HepG2 (cell line): ENCODE measurements around the gene NRL. TPM values are rescaled to one million over a fixed set of nuclear protein-coding genes. Genes with fewer than 3 reads are reported as not detected.

Experiments
- ARID2 ChIP-seq: sonication (generic); formaldehyde crosslinking; IDR thresholded peaks from 2 replicates; pipeline ENCODE4 v1.8.1; 2022; ENCODE audit warnings: mild to moderate bottlenecking, missing genetic modification reagents, borderline replicate concordance
- CBFB ChIP-seq: sonication (generic); formaldehyde crosslinking; IDR thresholded peaks from 2 replicates; pipeline ENCODE4 v1.4.0; 2020; ENCODE audit warnings: missing genetic modification reagents
- CEBPB ChIP-seq: IDR thresholded peaks from 2 replicates; pipeline ENCODE4 v1.6.1; 2011; ENCODE audit warnings: low read depth, low read length, improper control_type of control experiment, borderline replicate concordance
- HMG20B ChIP-seq: conservative IDR thresholded peaks from 2 replicates; pipeline ENCODE4 v1.6.1; 2016; ENCODE audit warnings: missing genetic modification reagents, missing compliant biosample characterization
- KDM6A ChIP-seq: IDR thresholded peaks from 2 replicates; pipeline ENCODE4 v1.6.1; 2016; ENCODE audit warnings: low read depth
- MBNL3 ChIP-seq: fragments of 250-450 bp; sonication (Bioruptor Pico); conservative IDR thresholded peaks from 2 replicates; pipeline ENCODE4 v1.8.0; 2022; ENCODE audit warnings: mild to moderate bottlenecking, inconsistent platforms
- MED1 ChIP-seq: sonication (generic); formaldehyde crosslinking; IDR thresholded peaks from 2 replicates; pipeline ENCODE4 v1.4.0; 2020; ENCODE audit warnings: missing genetic modification reagents
- NR0B2 ChIP-seq: sonication (generic); formaldehyde crosslinking; IDR thresholded peaks from 2 replicates; pipeline ENCODE4 v1.4.0; 2020; ENCODE audit warnings: mild to moderate bottlenecking, missing genetic modification reagents
- RARA ChIP-seq: IDR thresholded peaks from 2 replicates; pipeline ENCODE4 v1.6.1; 2016; ENCODE audit warnings: missing genetic modification reagents, missing compliant biosample characterization
- SUZ12 ChIP-seq: fragments of 150-350 bp; IDR thresholded peaks from 2 replicates; pipeline ENCODE4 v1.6.1; 2014; ENCODE audit warnings: low read depth, low read length
- TARDBP ChIP-seq: sonication (generic); formaldehyde crosslinking; IDR thresholded peaks from 2 replicates; pipeline ENCODE4 v1.8.0; 2022; ENCODE audit warnings: mild to moderate bottlenecking, missing genetic modification reagents
- ZBTB14 ChIP-seq: sonication (generic); formaldehyde crosslinking; IDR thresholded peaks from 2 replicates; pipeline ENCODE4 v1.4.0; 2020; ENCODE audit warnings: missing genetic modification reagents
- ZBTB38 ChIP-seq: sonication (generic); formaldehyde crosslinking; IDR thresholded peaks from 2 replicates; pipeline ENCODE4 v1.5.1; 2020; ENCODE audit warnings: mild to moderate bottlenecking, missing genetic modification reagents
- ZBTB42 ChIP-seq: sonication (generic); formaldehyde crosslinking; IDR thresholded peaks from 2 replicates; pipeline ENCODE4 v1.5.0; 2020; ENCODE audit warnings: mild to moderate bottlenecking, missing genetic modification reagents
- ZBTB8A ChIP-seq: sonication (generic); formaldehyde crosslinking; IDR thresholded peaks from 2 replicates; pipeline ENCODE4 v1.4.0; 2020; ENCODE audit warnings: mild to moderate bottlenecking, low read depth, missing genetic modification reagents, borderline replicate concordance
- ZFP37 ChIP-seq: sonication (generic); formaldehyde crosslinking; IDR thresholded peaks from 2 replicates; pipeline ENCODE4 v1.4.0; 2020; ENCODE audit warnings: missing genetic modification reagents, borderline replicate concordance
- ZFY ChIP-seq: sonication (generic); formaldehyde crosslinking; IDR thresholded peaks from 2 replicates; pipeline ENCODE4 v1.4.0; 2020; ENCODE audit warnings: missing genetic modification reagents
- ZMYM4 ChIP-seq: sonication (generic); formaldehyde crosslinking; IDR thresholded peaks from 2 replicates; pipeline ENCODE4 v1.8.1; 2023; ENCODE audit warnings: mild to moderate bottlenecking, missing genetic modification reagents
- ZNF263 ChIP-seq: sonication (generic); formaldehyde crosslinking; IDR thresholded peaks from 2 replicates; pipeline ENCODE4 v1.4.0; 2020; ENCODE audit warnings: missing genetic modification reagents
- ZNF350 ChIP-seq: sonication (generic); formaldehyde crosslinking; IDR thresholded peaks from 2 replicates; pipeline ENCODE4 v1.4.0; 2020; ENCODE audit warnings: mild to moderate bottlenecking, low read depth, missing genetic modification reagents, borderline replicate concordance
- ZNF354B ChIP-seq: sonication (generic); formaldehyde crosslinking; IDR thresholded peaks from 2 replicates; pipeline ENCODE4 v1.8.0; 2022; ENCODE audit warnings: mild to moderate bottlenecking, missing genetic modification reagents
- ZNF589 ChIP-seq: sonication (generic); formaldehyde crosslinking; conservative IDR thresholded peaks from 2 replicates; pipeline ENCODE4 v1.8.0; 2022; ENCODE audit warnings: mild to moderate bottlenecking, moderate library complexity, missing genetic modification reagents
- ZNF670 ChIP-seq: sonication (generic); formaldehyde crosslinking; IDR thresholded peaks from 2 replicates; pipeline ENCODE4 v1.8.0; 2022; ENCODE audit warnings: mild to moderate bottlenecking, missing genetic modification reagents, borderline replicate concordance
- ZNF83 ChIP-seq: sonication (generic); formaldehyde crosslinking; IDR thresholded peaks from 2 replicates; pipeline ENCODE4 v1.4.0; 2020; ENCODE audit warnings: missing genetic modification reagents, mild to moderate bottlenecking, borderline replicate concordance
- ZSCAN22 ChIP-seq: sonication (generic); formaldehyde crosslinking; IDR thresholded peaks from 2 replicates; pipeline ENCODE4 v1.4.0; 2020; ENCODE audit warnings: mild to moderate bottlenecking, missing genetic modification reagents
- ZSCAN5A ChIP-seq: sonication (generic); formaldehyde crosslinking; IDR thresholded peaks from 2 replicates; pipeline ENCODE4 v1.8.0; 2022; ENCODE audit warnings: mild to moderate bottlenecking, missing genetic modification reagents, borderline replicate concordance
- polyA plus RNA-seq, 8 experiments: library from polyadenylated mRNA; depleted of rRNA in 3 of 8; stranded (reverse) in 7 of 8; unstranded in 1 of 8; fragments of >200 nt; fragmentation: Illumina TruSeq in 4 of 8; extraction: Trizol in 4 of 8; gene quantifications; 2 replicates each; pipeline versions ENCODE4 v1.2.1 to v1.2.3, GENCODE V29; 2011 to 2016; ENCODE audit warnings: low read depth in 4 of 8, missing spikeins in 1 of 8, mixed read lengths in 1 of 8; ENCODE audit not compliant: insufficient read depth in 1 of 8
- total RNA-seq, 5 experiments: library from RNA; depleted of rRNA; stranded (reverse); fragments of >200 nt; fragmentation: Illumina TruSeq; extraction: Trizol; gene quantifications; 2 replicates each; pipeline ENCODE4 v1.2.3, GENCODE V29; 2016; ENCODE audit warnings: low read depth in 1 of 5
- TF ChIP-seq, protein P1 (sequence below): sonication (generic); IDR thresholded peaks from 2 replicates; pipeline ENCODE4 v1.6.1; 2016; ENCODE audit warnings: low read depth, borderline replicate concordance

The NRL gene
- total and polyA plus RNA-seq, 2 of the 13 experiments (the other 11 are each of a cell fraction or from before 2014, with no cell fraction given), result 2.5 to 4.7 TPM

DNA sequence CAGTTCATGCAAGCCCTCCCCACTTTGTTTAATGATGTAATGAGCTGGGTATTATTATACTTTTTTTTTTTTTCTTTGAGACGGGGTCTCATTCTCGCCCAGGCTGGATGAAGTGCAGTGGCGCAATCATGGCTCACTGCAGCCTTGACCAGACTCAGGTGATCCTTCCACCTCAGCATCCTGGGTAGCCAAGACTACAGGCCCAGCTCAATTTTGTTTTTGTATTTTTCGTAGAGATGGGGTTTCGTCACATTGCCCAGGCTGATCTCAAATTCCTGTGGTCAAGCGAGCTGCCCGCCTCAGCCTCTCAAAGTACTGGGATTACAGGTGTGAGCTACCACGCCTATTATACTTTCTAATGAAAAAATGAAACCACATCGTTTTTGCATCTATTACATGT lies 4.7 kb downstream of the NRL start (continued):
- TF ChIP-seq ZBTB14 (CRISPR knock-in tag) (no peak), SUZ12 (no peak), ZNF354B (CRISPR knock-in tag) (0 out of 2 replicates have a peak, but pooled peaks have one; percentile 59), ZBTB8A (no peak), MED1 (CRISPR knock-in tag) (peak; percentile 43; the same call in 1 of the 2 replicates), ZBTB38 (CRISPR knock-in tag) (peak; percentile 44; the same call in 1 of the 2 replicates), KDM6A (peak; percentile 19; the same call in 1 of the 2 replicates), ZSCAN22 (CRISPR knock-in tag) (no peak), ZSCAN5A (CRISPR knock-in tag) (0 out of 2 replicates have a peak, but pooled peaks have one; percentile 78), TARDBP (CRISPR knock-in tag) (0 out of 2 replicates have a peak, but pooled peaks have one; percentile 45), ZNF350 (CRISPR knock-in tag) (no peak), ARID2 (CRISPR knock-in tag) (0 out of 2 replicates have a peak, but pooled peaks have one; percentile 26), ZFP37 (CRISPR knock-in tag) (no peak), ZFY (peak; percentile 58), HMG20B (CRISPR knock-in tag) (0 out of 2 replicates have a peak, but pooled peaks have one; percentile 28), MBNL3 (CRISPR knock-in tag) (no peak), ZNF83 (CRISPR knock-in tag) (no peak), ZNF670 (CRISPR knock-in tag) (no peak), RARA (0 out of 2 replicates have a peak, but pooled peaks have one; percentile 19), ZNF263 (CRISPR knock-in tag) (no peak), ZNF589 (CRISPR knock-in tag) (no peak), CBFB (CRISPR knock-in tag) (peak; percentile 93), NR0B2 (no peak), ZMYM4 (CRISPR knock-in tag) (0 out of 2 replicates have a peak, but pooled peaks have one; percentile 25), ZBTB42 (no peak), CEBPB (peak; percentile 82)
- TF ChIP-seq, protein P1, sequence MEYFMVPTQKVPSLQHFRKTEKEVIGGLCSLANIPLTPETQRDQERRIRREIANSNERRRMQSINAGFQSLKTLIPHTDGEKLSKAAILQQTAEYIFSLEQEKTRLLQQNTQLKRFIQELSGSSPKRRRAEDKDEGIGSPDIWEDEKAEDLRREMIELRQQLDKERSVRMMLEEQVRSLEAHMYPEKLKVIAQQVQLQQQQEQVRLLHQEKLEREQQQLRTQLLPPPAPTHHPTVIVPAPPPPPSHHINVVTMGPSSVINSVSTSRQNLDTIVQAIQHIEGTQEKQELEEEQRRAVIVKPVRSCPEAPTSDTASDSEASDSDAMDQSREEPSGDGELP, result 0 out of 2 replicates have a peak, but pooled peaks have one; percentile 12
